ENCODE measurements around the gene OR52R1.
"Not testable (repeated sequence)": the region's sequence is repeated elsewhere in the genome, so short reads cannot be mapped to it uniquely, and the experiment has no call there.

The OR52R1 gene

DNA sequence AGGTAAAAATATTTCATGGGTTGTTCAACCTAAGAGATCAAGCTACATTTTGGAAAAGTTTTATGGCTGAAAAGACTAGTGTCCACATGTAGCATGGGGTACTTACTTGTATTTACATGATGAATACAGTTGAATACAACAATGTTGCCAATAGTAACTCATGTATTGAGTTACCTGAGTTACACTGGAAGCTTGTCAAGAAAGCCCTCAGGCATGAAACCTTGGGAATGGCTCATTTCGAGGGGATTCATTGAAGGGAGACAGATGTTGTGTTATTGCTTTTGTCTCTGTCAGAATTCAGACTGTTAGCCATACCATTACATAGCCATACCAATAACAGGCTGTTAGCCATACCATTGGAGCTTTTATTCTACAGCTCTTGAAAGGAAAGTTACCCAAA is 26.2 kb upstream of the OR52R1 start:
- Histone ChIP-seq H3K9me3 (no peaks in the 10 kb centered on the region), H3K27me3 (no peaks in the 10 kb centered on the region), H3K4me3 (ENCODE audit: low read depth in 1 of 2, low read length in 1 of 2) (no peak overlapping the region), H3K36me3 (no peaks in the 10 kb centered on the region), H3K27ac (no peak overlapping the region), H3K4me1 (ENCODE audit: control insufficient read depth in 1 of 2, insufficient read depth in 1 of 2, low read depth in 1 of 2, low read length in 1 of 2) (no peaks in the 10 kb centered on the region)
- no peak for TF ChIP-seq CTCF (IDR thresholded peaks at IDR 0.05)

DNA sequence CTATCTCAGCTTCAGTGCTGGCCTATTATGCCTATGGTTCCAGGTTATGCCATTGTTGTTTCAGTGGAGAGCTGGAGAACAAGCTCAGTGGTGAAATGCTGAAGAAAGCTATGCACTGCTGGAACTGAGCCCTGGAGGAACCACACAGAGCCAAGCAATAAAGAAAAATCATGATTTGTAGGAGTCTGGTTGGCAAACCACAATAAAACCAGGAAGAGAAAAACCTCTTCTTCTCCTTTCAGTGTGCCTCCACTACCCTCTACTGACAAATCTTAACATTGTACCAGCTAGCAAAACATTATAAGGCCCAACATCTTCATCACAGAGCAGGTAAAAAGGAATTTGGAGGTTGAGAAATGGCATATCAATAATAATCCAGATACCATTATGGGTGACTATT is 22.2 kb upstream of the OR52R1 start:
- Histone ChIP-seq H3K36me3 (no peaks in the 10 kb centered on the region), H3K4me3 (ENCODE audit: low read depth in 1 of 2, low read length in 1 of 2) (no peak overlapping the region), H3K27ac (no peak overlapping the region), H3K4me1 (ENCODE audit: control insufficient read depth in 1 of 2, insufficient read depth in 1 of 2, low read depth in 1 of 2, low read length in 1 of 2) (no peaks in the 10 kb centered on the region), H3K9me3 (no peaks in the 10 kb centered on the region), H3K27me3 (no peaks in the 10 kb centered on the region)
- TF ChIP-seq CTCF (IDR thresholded peaks at IDR 0.05): no peak

- H3K4me1 ChIP-seq (ENCODE audit: control insufficient read depth in 1 of 2, insufficient read depth in 1 of 2, low read depth in 1 of 2, low read length in 1 of 2): no peaks in the 10 kb centered on the region
- no peak overlapping the region for H3K4me3 ChIP-seq (ENCODE audit: low read depth in 1 of 2, low read length in 1 of 2)
- TF ChIP-seq CTCF (IDR thresholded peaks at IDR 0.05): no peak
- H3K36me3 ChIP-seq: no peaks in the 10 kb centered on the region
- H3K27ac ChIP-seq: no peak overlapping the region
- no peaks in the 10 kb centered on the region for H3K9me3 ChIP-seq
- no peaks in the 10 kb centered on the region for H3K27me3 ChIP-seq
These were observed 21.0 kb upstream of the OR52R1 start for GRCh38 chr11:4825132-4825531.

DNA sequence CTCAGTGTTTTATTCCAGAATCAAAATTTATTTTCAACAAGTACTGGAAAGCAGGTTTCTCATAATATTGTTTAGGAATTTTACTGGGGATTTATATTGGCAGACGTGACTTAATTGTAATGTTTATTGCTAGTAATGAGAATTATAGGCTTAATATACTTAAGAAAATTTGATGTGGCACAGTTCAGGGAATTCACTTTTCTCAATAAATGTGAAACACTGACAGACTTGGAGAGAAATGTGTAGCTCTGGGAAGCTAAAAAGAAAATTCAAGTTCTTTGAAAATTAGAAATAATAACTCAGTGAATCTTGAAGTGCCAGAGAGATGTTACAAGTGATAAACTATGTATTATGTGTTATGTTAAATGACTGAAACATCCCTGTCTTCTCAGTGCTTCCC is 16.8 kb upstream of the OR52R1 start, which contains the start of gene OR51F2:
Gene OR51F2, plus strand, starts transcription at position 301 of the 400 bp plus-strand sequence. CDS start 101 bp downstream, outside the sequence.
- TF ChIP-seq CTCF (IDR thresholded peaks at IDR 0.05): no peak
- Histone ChIP-seq H3K36me3 (no peaks in the 10 kb centered on the region), H3K27me3 (no peaks in the 10 kb centered on the region), H3K4me1 (ENCODE audit: control insufficient read depth in 1 of 2, insufficient read depth in 1 of 2, low read depth in 1 of 2, low read length in 1 of 2) (no peaks in the 10 kb centered on the region), H3K4me3 (ENCODE audit: low read depth in 1 of 2, low read length in 1 of 2) (no peak within 1 kb of the TSS), H3K27ac (no peak within 1 kb of the TSS), H3K9me3 (no peaks in the 10 kb centered on the region)

DNA sequence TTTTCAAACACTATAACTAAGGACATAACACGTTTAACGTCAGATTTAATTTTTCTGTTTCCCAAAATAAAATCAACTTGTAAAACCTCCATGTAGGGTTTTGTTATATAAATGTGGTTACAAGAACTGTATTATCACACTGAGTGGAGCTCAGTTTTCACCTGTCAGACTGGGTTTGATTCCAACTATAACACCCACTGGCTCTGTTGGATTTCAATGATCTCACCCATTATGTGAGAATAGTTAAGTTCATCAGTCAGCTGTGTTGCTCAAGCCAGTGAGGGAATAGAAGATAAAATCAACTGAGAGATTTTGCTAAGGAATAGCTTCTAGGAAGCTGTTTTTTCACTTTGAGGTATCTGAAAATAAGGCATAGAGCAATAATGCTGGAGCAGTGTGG is 5.1 kb upstream of the OR52R1 start:
- TF ChIP-seq CTCF (IDR thresholded peaks at IDR 0.05): no peak
- Histone ChIP-seq H3K27me3 (no peaks in the 10 kb centered on the region), H3K9me3 (no peaks in the 10 kb centered on the region), H3K27ac (no peak overlapping the region), H3K36me3 (no peaks in the 10 kb centered on the region), H3K4me3 (ENCODE audit: low read depth in 1 of 2, low read length in 1 of 2) (no peak overlapping the region), H3K4me1 (ENCODE audit: control insufficient read depth in 1 of 2, insufficient read depth in 1 of 2, low read depth in 1 of 2, low read length in 1 of 2) (no peaks in the 10 kb centered on the region)

DNA sequence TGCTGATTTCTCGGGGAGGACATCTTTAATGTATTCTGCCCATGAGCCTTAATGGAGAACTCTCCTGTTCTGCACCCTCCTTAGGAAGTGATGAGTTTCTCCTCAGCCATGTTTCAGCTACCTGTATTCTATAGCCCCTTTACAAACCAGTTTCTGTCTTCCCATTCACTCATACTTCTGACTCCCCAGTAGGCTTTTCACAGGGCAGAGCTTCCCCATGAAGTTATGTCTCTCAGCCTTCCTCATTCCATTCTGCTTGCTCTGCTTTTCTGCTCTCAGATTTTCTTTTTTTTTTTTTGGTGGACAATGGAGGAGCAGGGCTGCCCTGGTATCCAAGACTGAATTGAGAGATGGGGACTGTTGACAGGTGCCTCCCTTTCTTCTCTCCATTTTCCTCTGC is 4.3 kb upstream of the OR52R1 start:
- no peaks in the 10 kb centered on the region for H3K36me3 ChIP-seq
- TF ChIP-seq CTCF (IDR thresholded peaks at IDR 0.05): no peak

DNA sequence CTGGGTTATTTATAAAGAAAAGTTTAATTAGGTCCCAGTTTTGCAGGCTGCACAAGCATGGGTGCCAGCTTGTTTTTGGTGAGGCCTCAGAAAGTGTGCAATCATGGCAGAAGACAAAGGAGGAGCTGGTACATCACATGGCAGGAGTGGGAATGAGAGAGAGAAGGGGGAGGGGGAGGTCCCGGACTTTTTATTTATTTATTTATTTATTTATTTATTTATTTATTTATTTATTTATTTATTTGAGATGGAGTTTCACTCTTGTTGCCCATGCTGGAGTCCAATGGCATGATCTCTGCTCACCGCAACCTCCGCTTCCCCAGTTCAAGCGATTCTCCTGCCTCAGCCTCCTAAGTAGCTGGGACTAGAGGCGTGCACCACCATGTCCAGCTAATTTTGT is 2.9 kb downstream of the OR52R1 start:
- H3K4me3 ChIP-seq (ENCODE audit: low read depth in 1 of 2, low read length in 1 of 2); H3K27me3 ChIP-seq; H3K9me3 ChIP-seq; H3K36me3 ChIP-seq; H3K27ac ChIP-seq; H3K4me1 ChIP-seq (ENCODE audit: control insufficient read depth in 1 of 2, insufficient read depth in 1 of 2, low read depth in 1 of 2, low read length in 1 of 2): not testable (repeated sequence)

More for the DNA sequence above, 4.3 kb upstream of the OR52R1 start:
- Histone ChIP-seq H3K27ac (no peak overlapping the region), H3K4me3 (ENCODE audit: low read depth in 1 of 2, low read length in 1 of 2) (no peak overlapping the region), H3K27me3 (no peaks in the 10 kb centered on the region), H3K9me3 (no peaks in the 10 kb centered on the region), H3K4me1 (ENCODE audit: control insufficient read depth in 1 of 2, insufficient read depth in 1 of 2, low read depth in 1 of 2, low read length in 1 of 2) (no peaks in the 10 kb centered on the region)
